GM12801 (cell line): ENCODE results near the gene VAPB.

Experiments used
- CTCF ChIP-seq: IDR thresholded peaks from one replicate; pipeline ENCODE4 v1.5.1; 2011; ENCODE audit warnings: control low read depth; ENCODE audit not compliant: insufficient read length; ENCODE audit errors: extremely low read depth

Gene VAPB

GRCh38 chr20:58408603-58409246 lies 19.7 kb downstream of the VAPB start:
- TF ChIP-seq CTCF: no peak

GRCh38 chr20:58416057-58416456 lies 27.0 kb downstream of the VAPB start:
- no peak for TF ChIP-seq CTCF

- no peak for TF ChIP-seq CTCF
These were observed 27.8 kb downstream of the VAPB start for GRCh38 chr20:58416835-58417234.

- no peak for TF ChIP-seq CTCF
These were observed 28.4 kb downstream of the VAPB start for GRCh38 chr20:58417438-58417837.

- TF ChIP-seq CTCF: no peak
These were observed 30.1 kb downstream of the VAPB start for GRCh38 chr20:58418949-58419748.

GRCh38 chr20:58420798-58421496 lies 31.9 kb downstream of the VAPB start:
- TF ChIP-seq CTCF: no peak

GRCh38 chr20:58421497-58421850 lies 32.4 kb downstream of the VAPB start:
- TF ChIP-seq CTCF: no peak
